IPS-20b (cell line): ENCODE data around the gene ALPK3.

Source experiments
- H3K27ac ChIP-seq: one replicate; pipeline ENCODE4 v1.5.1; 2013; ENCODE audit warnings: low read length
- H3K27me3 ChIP-seq: 2 replicates; pipeline ENCODE4 v1.6.1; 2013; ENCODE audit warnings: mild to moderate bottlenecking, low read length, inconsistent platforms; ENCODE audit not compliant: insufficient read depth
- H3K36me3 ChIP-seq: 2 replicates; pipeline ENCODE4 v1.6.1; 2013; ENCODE audit warnings: low read depth, mild to moderate bottlenecking, inconsistent platforms, low read length, moderate library complexity; ENCODE audit not compliant: insufficient read depth
- H3K4me1 ChIP-seq: 2 replicates; pipeline ENCODE4 v1.6.1; 2013; ENCODE audit warnings: mild to moderate bottlenecking, control low read depth, inconsistent platforms, low read length, moderate library complexity; ENCODE audit not compliant: insufficient read depth
- H3K4me3 ChIP-seq: 2 replicates; pipeline ENCODE4 v1.5.1; 2013; ENCODE audit warnings: mild to moderate bottlenecking, low read length, inconsistent platforms
- H3K9ac ChIP-seq: 2 replicates; pipeline ENCODE4 v1.6.1; 2013; ENCODE audit warnings: low read depth, mild to moderate bottlenecking, inconsistent platforms, low read length, moderate library complexity
- H3K9me3 ChIP-seq: 2 replicates; pipeline ENCODE4 v1.6.1; 2013; ENCODE audit warnings: mild to moderate bottlenecking, low read depth, low read length, inconsistent platforms; ENCODE audit not compliant: insufficient read depth

The ALPK3 gene

GRCh38 chr15:84917452-84917851, 100.3 kb downstream of the ALPK3 start:
- H3K4me1 ChIP-seq: no peaks in the 10 kb centered on the region
- no peak overlapping the region for H3K4me3 ChIP-seq
- no peak overlapping the region for H3K27ac ChIP-seq
- no peaks in the 10 kb centered on the region for H3K36me3 ChIP-seq
- no peaks in the 10 kb centered on the region for H3K9me3 ChIP-seq
- H3K9ac ChIP-seq: no peak overlapping the region
- H3K27me3 ChIP-seq: no peaks in the 10 kb centered on the region

GRCh38 chr15:84919106-84919667, 102.0 kb downstream of the ALPK3 start:
- Histone ChIP-seq H3K4me3 (no peak overlapping the region), H3K27ac (no peak overlapping the region), H3K27me3 (no peaks in the 10 kb centered on the region), H3K36me3 (no peaks in the 10 kb centered on the region), H3K9ac (no peak overlapping the region), H3K9me3 (no peaks in the 10 kb centered on the region), H3K4me1 (no peaks in the 10 kb centered on the region)

GRCh38 chr15:84921121-84921520, 104.0 kb downstream of the ALPK3 start:
- H3K4me3 ChIP-seq: no peak overlapping the region
- no peak overlapping the region for H3K9ac ChIP-seq
- no peaks in the 10 kb centered on the region for H3K27me3 ChIP-seq
- no peaks in the 10 kb centered on the region for H3K9me3 ChIP-seq
- no peaks in the 10 kb centered on the region for H3K36me3 ChIP-seq
- no peak overlapping the region for H3K27ac ChIP-seq
- no peaks in the 10 kb centered on the region for H3K4me1 ChIP-seq

GRCh38 chr15:84922530-84922929, 105.4 kb downstream of the ALPK3 start:
- Histone ChIP-seq H3K9ac (no peak overlapping the region), H3K27ac (no peak overlapping the region), H3K36me3 (no peaks in the 10 kb centered on the region), H3K9me3 (no peaks in the 10 kb centered on the region), H3K4me1 (no peaks in the 10 kb centered on the region), H3K4me3 (no peak overlapping the region), H3K27me3 (no peaks in the 10 kb centered on the region)
